Stimulated activated CD8-positive, alpha-beta memory T cell treated with anti-CD3 and anti-CD28 coated beads, Interleukin-4, amount 100 ng/mL, for 24 hours (primary cell): ENCODE data around the gene CEP85L.
"Not testable (repeated sequence)": the region's sequence is repeated elsewhere in the genome, so short reads cannot be mapped to it uniquely, and the experiment has no call there.

ENCODE experiments used
- DNase-seq: peaks from one replicate; pipeline ENCODE4 v3.0.0-alpha.2; 2020; ENCODE audit warnings: low read depth

Gene CEP85L

GRCh38 chr6:118500130-118501015 lies 151.0 kb downstream of the CEP85L start:
- DNase-seq = no peak

GRCh38 chr6:118495485-118496280 lies 155.7 kb downstream of the CEP85L start:
- no peak for DNase-seq

DNA sequence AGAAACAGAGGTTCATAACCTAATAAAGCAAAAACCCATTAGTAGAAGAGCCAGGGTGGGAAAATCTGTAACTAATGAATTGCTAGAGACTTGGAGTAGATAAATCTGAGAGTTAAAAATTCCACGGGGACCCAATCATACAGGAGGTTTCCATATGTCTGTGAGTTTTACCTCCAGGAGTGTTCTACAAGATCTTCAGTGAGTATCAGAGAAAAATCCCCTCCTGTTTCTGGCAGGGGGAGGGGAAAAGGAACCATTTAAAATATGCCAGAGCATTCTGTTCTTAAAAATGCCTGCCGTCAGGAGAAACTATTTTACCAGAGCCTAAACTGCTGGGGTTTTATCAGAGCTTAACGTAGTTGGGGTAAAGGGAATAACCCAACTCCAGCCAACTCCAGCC lies 157.3 kb downstream of the CEP85L start:
- no peak for DNase-seq

GRCh38 chr6:118489990-118490389 lies 161.4 kb downstream of the CEP85L start:
- DNase-seq = no peak

GRCh38 chr6:118488631-118489030 lies 162.8 kb downstream of the CEP85L start:
- no peak for DNase-seq

DNA sequence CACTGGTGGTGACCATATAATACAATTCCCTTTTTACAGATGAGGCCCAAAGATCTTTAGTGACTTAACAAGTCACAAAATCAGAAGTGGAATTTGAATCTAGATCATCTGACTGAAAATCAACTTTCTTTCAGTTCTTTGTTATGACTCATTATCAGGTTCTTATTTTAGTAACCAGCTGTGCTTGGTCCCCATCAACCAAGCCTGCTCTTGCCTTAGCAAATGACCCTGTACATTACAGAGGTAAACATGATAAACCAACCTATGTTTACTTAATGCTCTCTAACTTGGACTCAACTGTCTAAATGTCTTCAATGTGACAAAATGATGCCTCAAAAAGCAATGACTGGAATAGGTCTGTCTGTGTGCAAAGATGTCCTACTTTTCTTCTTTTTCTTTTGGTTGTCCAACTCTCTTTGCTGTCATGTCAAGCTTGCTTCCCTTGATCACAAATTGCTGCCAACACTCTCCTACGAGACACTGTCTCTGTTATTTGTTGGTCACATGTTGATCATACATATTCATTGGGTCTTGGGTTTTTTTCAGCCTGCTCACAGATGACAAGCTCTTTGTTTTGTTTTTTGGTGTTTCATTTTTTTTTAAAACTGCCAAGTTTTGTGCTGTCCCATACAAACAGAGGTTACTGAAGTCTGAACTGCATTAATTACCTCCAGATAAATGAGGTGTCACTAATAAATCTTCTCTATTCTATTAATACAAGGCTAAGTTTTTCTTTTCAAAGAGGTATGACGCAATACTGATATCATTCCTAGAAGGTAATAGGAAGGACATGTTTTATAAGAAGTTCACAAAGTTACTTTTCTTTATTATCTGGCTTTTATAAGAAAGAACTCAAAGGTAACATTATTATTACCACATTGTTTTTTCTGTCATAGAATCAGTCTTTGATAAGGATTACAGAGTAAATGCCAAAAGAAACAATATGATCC lies 165.5 kb downstream of the CEP85L start:
- no peak for DNase-seq

DNA sequence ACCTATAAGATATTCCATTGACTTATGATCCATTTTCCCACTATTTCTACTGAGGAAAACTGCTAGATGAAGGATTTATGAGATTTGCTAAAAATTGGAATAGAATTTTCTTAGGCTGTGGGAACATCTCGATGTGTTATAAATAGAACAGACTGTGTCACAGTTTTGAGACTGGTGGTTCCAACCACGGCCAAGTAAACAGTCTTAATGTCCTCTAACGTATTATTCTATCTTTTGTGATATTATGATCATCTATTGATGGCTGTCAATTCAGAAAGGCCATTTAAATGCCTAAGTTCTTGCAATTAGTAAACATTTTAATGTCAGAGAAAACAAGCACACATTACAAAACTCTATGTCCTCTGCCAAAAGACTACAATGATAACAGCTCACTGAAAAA lies 174.8 kb downstream of the CEP85L start:
- DNase-seq = no peak

GRCh38 chr6:118473266-118473665 lies 178.1 kb downstream of the CEP85L start:
- DNase-seq = no peak

- DNase-seq = no peak
Observed at GRCh38 chr6:118469468-118469867, 181.9 kb downstream of the CEP85L start.

GRCh38 chr6:118468682-118469465 lies 182.5 kb downstream of the CEP85L start:
- DNase-seq = no peak

DNA sequence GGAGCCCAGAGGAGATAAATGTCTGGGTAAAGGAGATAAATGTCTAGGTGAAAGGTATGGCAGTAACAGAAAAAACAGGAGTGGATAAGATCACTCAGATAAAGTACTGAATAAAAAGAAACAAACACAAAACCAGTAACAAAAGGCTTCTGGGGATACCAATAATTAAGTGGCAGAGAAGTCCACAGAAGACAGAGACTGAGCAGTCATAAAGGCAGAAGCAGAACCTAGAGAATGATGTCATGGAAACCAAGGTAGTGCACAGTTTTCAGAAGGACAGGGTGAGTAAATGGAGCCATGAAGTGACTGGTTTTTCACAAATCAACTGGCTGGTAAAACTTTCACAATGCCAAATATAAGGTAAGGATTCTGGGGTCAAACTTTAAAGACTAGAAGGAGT lies 184.2 kb downstream of the CEP85L start:
- no peak for DNase-seq

DNA sequence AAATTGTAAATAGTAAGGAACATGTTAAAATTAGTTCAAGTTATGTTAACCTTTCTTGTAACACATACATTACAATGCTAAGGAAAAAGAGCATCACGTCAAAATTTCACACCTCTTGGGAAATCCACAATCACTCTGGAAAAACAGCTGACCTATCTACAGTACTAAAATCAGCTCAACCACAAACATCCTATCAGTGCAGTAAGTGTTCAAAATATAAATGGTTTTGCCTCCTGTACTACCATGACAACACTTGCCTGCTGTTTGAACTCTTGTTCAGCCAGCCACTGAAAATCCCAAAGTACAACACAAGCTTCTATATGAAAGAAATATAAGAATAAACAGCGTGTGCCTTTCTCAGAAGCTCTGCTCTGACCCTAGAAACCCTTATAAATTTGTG lies 186.8 kb downstream of the CEP85L start:
- DNase-seq = no peak

GRCh38 chr6:118460958-118461470 lies 190.4 kb downstream of the CEP85L start:
- no peak for DNase-seq

- no peak for DNase-seq
Observed at GRCh38 chr6:118456982-118457381, 194.4 kb downstream of the CEP85L start.

DNA sequence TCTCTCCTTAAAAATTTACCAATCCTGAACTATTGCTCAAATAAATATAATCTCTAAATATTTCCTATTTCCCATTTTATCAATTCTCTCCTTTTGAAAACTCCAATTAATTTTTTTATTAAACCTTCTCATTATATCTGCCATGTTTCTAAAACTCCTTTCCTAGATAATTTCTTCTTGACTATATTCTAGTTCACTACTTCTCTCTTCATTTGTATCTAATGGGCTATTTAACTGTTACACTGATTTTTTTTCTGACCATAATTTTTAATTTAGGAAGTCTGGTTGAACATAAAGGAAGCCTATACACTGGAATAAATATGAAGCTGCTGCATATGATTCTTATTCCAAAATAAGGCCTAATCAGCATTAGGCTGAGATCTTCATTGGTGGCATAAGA lies 199.6 kb downstream of the CEP85L start:
- DNase-seq = no peak

- DNase-seq = no peak
Observed at GRCh38 chr6:118444796-118445195, 206.6 kb downstream of the CEP85L start.

- no peak for DNase-seq
Observed at GRCh38 chr6:118436482-118436881, 214.9 kb downstream of the CEP85L start.

GRCh38 chr6:118434147-118434546 lies 217.2 kb downstream of the CEP85L start:
- DNase-seq = not testable (repeated sequence)

DNA sequence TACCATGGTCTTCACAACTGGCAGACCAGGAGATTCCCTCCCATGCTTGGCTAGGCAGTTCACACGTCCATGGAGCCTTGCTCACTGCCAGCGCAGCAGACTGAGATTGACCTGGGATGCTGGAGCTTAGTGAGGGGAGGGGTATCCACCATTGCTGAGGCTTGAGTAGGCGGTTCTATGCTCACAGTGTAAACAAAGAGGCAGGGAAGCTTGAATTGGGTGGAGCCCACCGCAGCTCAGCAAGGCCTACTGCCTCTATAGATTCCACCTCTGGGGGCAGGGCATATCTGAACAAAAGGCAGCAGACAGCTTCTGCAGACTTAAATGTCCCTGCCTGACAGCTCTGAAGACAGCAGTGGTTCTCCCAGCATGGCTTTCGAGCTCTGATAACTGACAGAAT lies 230.1 kb downstream of the CEP85L start:
- not testable (repeated sequence) for DNase-seq

- no peak for DNase-seq
Observed at GRCh38 chr6:118419448-118420394, 231.7 kb downstream of the CEP85L start.
